OCI-LY7 (cell line): ENCODE results near the gene OR51A7.
"Not testable (repeated sequence)": the region's sequence is repeated elsewhere in the genome, so short reads cannot be mapped to it uniquely, and the experiment has no call there.

Experiments
- EZH2phosphoT487 ChIP-seq: fragments of 200-600 bp; sonication (generic); IDR thresholded peaks from 2 replicates; pipeline ENCODE4 v1.6.1; 2018; ENCODE audit warnings: low read depth, borderline replicate concordance, mild to moderate bottlenecking, mixed run types, antibody characterized with exemption, low read length, moderate library complexity, mixed read lengths
- TF ChIP-seq, protein P1 (sequence below): fragments of 200-600 bp; sonication (generic); conservative IDR thresholded peaks from 2 replicates; pipeline ENCODE4 v1.5.1; 2014; ENCODE audit warnings: mild to moderate bottlenecking, antibody characterized with exemption, low read length, moderate library complexity, mixed read lengths

DNA sequence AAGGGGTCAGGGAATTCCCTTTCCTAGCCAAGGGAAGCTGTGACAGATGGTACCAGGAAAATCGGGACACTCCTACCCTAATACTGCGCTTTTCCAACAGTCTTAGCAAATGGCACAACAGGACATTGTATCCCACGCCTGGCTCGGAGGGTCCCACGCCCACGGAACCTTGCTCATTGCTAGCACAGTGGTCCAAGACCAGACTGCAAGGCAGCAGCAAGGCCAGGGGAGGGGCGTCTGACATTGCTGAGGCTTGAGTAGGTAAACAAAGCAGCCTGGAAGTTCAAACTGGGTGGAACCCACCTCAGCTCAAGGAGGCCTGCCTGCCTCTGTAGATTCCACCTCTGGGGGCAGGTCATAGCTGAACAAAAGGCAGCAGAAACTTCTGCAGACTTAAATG is 49.3 kb upstream of the OR51A7 start:
- TF ChIP-seq, protein P1, sequence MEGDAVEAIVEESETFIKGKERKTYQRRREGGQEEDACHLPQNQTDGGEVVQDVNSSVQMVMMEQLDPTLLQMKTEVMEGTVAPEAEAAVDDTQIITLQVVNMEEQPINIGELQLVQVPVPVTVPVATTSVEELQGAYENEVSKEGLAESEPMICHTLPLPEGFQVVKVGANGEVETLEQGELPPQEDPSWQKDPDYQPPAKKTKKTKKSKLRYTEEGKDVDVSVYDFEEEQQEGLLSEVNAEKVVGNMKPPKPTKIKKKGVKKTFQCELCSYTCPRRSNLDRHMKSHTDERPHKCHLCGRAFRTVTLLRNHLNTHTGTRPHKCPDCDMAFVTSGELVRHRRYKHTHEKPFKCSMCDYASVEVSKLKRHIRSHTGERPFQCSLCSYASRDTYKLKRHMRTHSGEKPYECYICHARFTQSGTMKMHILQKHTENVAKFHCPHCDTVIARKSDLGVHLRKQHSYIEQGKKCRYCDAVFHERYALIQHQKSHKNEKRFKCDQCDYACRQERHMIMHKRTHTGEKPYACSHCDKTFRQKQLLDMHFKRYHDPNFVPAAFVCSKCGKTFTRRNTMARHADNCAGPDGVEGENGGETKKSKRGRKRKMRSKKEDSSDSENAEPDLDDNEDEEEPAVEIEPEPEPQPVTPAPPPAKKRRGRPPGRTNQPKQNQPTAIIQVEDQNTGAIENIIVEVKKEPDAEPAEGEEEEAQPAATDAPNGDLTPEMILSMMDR, result not testable (repeated sequence)
- not testable (repeated sequence) for TF ChIP-seq EZH2phosphoT487
